ENCODE data around the gene SAE1.

Gene SAE1

GRCh38 chr19:47161876-47162489 lies 31.3 kb downstream of the SAE1 start:
- no peak for DNase-seq (ENCODE audit: low read depth in 2 of 2)

GRCh38 chr19:47168065-47168464 lies 37.4 kb downstream of the SAE1 start:
- DNase-seq (ENCODE audit: low read depth in 2 of 2) = no peak

GRCh38 chr19:47172666-47173455 lies 42.2 kb downstream of the SAE1 start:
- DNase-seq (ENCODE audit: low read depth in 2 of 2) = no peak

- no peak for DNase-seq (ENCODE audit: low read depth in 2 of 2)
Observed at GRCh38 chr19:47176071-47176626, 45.5 kb downstream of the SAE1 start.

- DNase-seq (ENCODE audit: low read depth in 2 of 2) = no peak
Observed at GRCh38 chr19:47176627-47177090, 46.0 kb downstream of the SAE1 start.

GRCh38 chr19:47179653-47180310 lies 49.1 kb downstream of the SAE1 start:
- DNase-seq (ENCODE audit: low read depth in 2 of 2) = no peak

- DNase-seq (ENCODE audit: low read depth in 2 of 2) = no peak
Observed at GRCh38 chr19:47183601-47184000, 53.0 kb downstream of the SAE1 start.

- DNase-seq (ENCODE audit: low read depth in 2 of 2) = peak; percentile 43 to 50
Observed at GRCh38 chr19:47186446-47187334, 56.1 kb downstream of the SAE1 start.

GRCh38 chr19:47187335-47187655 lies 56.7 kb downstream of the SAE1 start:
- no peak for DNase-seq (ENCODE audit: low read depth in 2 of 2)

GRCh38 chr19:47187797-47188196 lies 57.2 kb downstream of the SAE1 start:
- DNase-seq (ENCODE audit: low read depth in 2 of 2) = no peak

- DNase-seq (ENCODE audit: low read depth in 2 of 2) = no peak
Observed at GRCh38 chr19:47188507-47189033, 57.9 kb downstream of the SAE1 start.

- DNase-seq (ENCODE audit: low read depth in 2 of 2) = peak in 1 of 2 donors; percentile 23
Observed at GRCh38 chr19:47190167-47190727, 59.6 kb downstream of the SAE1 start.

- DNase-seq (ENCODE audit: low read depth in 2 of 2) = no peak
Observed at GRCh38 chr19:47195434-47195833, 64.8 kb downstream of the SAE1 start.

- no peak for DNase-seq (ENCODE audit: low read depth in 2 of 2)
Observed at GRCh38 chr19:47197141-47197540, 66.5 kb downstream of the SAE1 start.

GRCh38 chr19:47200530-47200929 lies 69.9 kb downstream of the SAE1 start:
- no peak for DNase-seq (ENCODE audit: low read depth in 2 of 2)

GRCh38 chr19:47203254-47203653 lies 72.6 kb downstream of the SAE1 start:
- no peak for DNase-seq (ENCODE audit: low read depth in 2 of 2)

- no peak for DNase-seq (ENCODE audit: low read depth in 2 of 2)
Observed at GRCh38 chr19:47209319-47210179, 78.9 kb downstream of the SAE1 start.

- DNase-seq (ENCODE audit: low read depth in 2 of 2) = no peak
Observed at GRCh38 chr19:47210180-47210490, 79.5 kb downstream of the SAE1 start.

GRCh38 chr19:47210689-47211316 lies 80.2 kb downstream of the SAE1 start:
- DNase-seq (ENCODE audit: low read depth in 2 of 2) = peak; percentile 63 to 66

- no peak for DNase-seq (ENCODE audit: low read depth in 2 of 2)
Observed at GRCh38 chr19:47215581-47215980, 84.9 kb downstream of the SAE1 start.
